DMS53 (cell line): ENCODE measurements around the gene NOXO1.
"Not testable (repeated sequence)": the region's sequence is repeated elsewhere in the genome, so short reads cannot be mapped to it uniquely, and the experiment has no call there.

Experiments
- DNase-seq: peaks from one replicate; lab custom pipeline; 2025; lab: John Stamatoyannopoulos, UW

NOXO1 gene

DNA sequence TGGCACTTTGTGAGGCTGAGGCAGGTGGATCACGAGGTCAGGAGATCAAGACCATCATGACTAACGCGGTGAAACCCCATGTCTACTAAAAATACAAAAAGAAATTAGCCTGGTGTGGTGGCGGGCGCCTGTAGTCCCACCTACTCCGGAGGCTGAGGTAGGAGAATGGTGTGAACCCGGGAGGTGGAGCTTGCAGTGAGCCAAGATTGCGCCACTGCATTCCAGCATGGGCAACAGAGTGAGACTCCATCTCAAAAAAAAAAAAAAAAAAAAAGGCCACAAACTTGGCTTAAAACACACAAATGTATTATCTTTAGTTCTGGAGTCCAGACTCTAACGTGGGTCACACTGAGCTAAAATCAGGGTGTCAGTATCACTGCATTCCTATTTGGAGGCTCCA lies 30.5 kb upstream of the NOXO1 start:
- not testable (repeated sequence) for DNase-seq

DNA sequence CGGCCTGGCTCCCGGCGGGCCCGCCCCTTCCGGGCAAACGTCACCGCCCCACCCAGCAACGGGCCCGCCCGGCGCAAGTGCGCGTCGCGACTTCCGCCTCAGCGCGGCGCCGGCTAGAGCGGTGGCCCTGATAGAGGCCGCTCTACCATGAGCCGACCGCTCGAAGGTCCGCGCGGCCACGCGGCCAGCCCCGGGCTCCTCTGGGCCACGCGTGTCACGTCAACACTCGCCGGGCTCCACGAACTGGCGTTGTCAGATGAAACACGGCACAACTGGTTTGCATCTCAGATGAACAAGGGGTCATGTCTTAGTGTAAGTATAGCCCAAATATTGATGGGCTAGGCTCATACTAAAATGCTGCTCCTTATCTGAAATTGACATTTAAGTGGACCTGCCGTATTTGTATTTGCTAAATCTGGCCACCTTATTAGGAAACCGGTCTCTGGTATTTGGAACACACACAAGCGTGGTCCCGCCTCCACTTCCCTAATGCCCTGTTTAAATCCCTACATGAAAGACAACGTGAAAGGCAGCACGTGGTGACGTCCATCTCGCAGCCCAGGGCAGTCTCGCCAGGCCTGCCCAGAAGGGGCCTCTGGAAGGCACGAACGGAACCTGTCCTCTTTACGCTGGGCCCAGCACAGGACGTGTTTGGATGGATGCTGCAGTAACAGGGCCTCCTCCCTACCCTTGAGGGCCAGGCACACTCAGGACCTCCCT lies 28.7 kb upstream of the NOXO1 start, which contains the start of gene ZNF598:
Gene ZNF598, minus strand, starts transcription at position 31 of the 720 bp plus-strand sequence.
- peak; percentile 95 for DNase-seq

DNA sequence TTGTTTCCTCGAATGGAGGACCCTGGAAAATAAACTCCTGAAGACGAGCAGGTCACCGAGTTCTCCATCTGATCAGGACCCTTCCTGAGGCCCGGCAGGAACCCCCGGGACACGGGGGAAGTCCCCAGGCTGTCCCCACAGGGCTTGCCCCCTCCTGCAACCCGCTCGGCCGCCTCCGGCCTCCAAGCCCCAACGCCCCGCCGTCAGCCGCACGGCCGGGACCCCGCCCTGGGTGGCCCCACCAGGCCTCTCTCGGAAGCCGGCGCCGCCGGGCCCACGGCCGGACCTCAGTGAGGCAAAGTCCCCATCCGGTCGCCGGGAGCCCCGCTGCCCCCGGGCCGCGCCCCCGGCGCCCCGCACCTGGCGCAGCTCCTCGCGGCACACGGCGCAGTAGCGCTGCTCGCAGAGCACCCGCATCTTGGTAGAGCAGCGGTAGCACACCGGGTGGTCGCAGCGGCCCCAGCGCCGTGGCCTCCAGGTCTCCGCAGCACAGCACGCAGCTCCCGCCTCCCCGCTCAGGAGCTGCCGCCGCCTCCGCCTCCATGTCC lies 28.0 kb upstream of the NOXO1 start:
- DNase-seq = peak; percentile 64

DNA sequence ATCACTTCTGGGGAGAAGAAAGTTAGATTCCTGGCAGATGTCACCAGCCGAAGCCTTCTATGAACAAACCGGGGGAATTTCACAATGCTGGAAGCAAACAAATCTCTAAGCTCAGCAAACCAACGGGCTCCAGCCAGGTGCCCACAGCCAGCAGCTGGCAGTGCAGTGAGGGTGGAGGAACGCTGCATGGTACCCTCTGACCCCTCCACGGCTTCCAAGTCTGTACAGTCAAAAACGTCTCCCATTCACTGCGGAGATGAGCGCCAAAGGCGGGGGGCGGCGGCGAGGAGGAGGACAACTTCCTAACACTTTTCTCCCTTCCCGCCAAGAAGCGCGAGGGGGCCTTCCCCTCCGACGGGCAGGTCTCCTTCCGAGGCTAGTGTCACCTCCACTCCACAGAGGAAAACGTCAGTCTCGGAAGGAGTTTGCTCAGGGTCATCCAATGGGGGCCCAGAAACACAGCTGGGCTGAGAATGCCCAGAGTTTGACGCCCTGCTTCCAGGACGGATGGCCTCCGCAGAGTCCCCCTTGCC lies 27.4 kb upstream of the NOXO1 start:
- DNase-seq = peak; percentile 62

DNA sequence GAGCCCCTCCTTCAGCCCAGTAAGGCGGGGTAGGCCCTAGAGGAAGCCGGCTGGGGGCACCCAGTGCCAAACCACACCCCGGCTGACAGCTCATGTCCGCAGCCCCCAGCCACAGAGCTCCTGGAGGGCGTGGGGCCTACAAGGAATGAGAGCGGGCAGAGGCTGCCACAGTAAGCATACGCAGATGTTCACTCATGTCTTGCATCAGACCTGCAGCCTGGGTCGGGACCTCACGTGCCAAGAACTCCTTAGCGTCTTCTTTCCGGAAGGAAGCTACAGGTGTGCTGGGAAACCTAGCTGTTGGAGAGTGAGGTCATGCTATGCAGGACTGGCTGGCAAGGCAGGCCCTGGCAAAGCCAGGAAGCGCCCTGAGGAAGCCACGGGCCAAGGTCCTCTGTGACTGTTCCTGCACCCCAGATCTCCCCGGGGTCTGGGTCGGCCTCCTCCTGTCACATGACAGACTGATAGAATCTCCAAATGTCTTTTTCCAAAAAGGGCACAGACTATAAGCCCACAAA lies 26.8 kb upstream of the NOXO1 start:
- DNase-seq = peak; percentile 88

DNA sequence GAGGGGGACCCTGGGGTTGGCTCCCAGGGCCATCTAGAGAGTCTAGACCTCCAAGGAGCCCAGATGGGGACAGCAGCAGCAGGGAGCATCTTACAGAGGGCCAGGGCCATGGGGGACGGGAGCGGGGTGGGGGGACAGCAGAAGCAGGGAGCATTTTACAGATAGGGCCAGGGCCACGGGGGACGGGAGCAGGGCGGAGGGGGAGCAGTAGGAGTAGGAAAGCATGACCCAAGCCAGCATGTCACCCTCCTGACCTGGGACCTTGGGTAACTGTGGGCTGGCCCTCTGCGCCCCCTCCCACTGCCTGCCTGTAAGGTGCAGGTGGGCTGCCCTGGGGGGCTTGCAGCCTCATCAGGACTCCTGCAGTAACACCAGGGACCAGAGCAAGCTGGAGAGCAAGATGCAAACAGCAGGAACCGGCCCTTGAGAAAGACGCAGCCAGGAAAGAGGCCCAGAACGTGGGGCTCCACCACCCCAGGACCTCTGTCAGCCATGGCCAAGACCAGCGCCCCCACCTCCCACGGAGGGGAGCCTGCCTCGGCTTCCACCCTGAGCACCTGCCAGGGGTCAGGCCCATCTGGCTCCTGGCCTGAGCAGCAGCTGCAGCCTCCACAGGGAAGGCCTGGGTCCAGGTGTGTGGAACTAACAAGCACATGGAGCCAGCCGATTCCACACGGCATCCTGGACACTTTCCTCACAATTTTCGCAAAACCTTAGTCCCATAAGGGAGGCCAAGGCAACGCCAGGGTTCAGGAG lies 26.0 kb upstream of the NOXO1 start:
- peak; percentile 25 for DNase-seq

DNA sequence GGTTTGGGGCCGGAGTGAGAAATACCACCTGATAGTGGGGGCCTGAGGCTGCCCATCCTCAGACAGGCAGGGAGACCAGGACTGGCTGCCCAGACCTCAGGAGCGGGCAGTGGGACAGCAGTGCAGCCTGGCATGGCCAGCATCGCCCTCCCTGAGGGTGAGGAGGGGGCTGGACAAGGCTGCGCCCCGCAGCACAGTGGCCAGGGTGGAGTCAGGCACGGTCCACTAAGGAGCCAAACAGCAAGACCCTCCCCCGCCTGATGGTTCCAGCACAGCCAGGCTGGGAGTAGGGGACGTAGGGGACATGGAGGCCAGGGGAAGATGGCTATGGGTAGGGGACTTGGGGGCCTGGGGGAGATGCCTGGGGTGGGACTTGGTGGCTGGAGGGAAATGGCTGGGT lies 25.0 kb upstream of the NOXO1 start:
- no peak for DNase-seq

DNA sequence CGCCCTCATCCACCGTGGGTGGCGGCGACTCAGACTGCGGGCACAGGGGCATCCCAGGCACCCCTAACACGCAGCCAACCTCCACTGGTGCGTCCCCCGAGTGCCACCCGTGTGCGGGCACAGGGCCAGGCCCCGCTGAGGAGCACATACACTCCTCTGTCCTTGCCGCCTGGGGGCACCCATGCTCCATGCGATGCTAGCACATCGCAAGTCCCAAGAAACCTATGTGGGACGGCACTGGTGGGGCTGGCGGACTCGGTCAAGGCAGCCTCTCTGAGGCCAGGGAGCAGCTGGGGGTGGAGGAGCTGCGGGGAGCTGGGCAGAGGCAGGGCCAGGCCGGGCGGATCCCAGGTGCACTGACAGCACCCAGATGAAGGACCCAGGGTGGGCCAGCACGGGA lies 24.4 kb upstream of the NOXO1 start:
- no peak for DNase-seq

DNA sequence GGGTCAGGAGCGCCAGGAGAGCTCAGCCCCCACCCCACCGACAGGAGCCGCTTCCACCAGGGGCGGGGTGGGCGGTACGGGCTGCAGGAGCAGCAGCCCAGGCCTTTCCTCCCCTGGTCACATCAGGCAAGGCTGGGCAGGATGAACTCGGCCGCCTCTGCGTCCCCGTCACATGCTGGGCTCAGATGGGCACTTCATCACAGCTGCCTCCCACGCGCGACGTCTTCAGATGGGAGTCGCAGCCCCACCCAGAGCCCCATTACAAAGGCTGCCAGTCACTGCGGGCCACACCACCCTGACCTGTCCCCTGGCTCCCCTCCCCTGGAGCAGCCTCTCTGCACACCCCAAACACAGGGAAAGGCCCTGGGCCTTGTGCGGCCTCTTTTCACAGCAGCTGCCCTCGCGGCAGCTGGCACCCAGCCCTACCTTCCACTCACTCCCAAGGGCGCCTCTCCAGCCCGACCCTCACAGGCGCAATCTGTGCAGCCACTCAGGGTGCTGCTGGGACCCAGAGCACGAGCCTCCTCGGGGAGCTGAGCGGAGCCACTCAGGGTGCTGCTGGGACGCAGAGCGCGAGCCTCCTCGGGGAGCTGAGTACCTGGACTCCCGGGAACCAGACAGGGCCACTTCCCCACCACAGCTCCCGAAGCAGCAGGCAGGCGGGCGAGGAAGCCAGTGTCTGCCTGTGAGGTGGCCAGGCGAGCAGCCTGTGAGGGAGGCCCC lies 23.7 kb upstream of the NOXO1 start:
- peak; percentile 45 for DNase-seq

DNA sequence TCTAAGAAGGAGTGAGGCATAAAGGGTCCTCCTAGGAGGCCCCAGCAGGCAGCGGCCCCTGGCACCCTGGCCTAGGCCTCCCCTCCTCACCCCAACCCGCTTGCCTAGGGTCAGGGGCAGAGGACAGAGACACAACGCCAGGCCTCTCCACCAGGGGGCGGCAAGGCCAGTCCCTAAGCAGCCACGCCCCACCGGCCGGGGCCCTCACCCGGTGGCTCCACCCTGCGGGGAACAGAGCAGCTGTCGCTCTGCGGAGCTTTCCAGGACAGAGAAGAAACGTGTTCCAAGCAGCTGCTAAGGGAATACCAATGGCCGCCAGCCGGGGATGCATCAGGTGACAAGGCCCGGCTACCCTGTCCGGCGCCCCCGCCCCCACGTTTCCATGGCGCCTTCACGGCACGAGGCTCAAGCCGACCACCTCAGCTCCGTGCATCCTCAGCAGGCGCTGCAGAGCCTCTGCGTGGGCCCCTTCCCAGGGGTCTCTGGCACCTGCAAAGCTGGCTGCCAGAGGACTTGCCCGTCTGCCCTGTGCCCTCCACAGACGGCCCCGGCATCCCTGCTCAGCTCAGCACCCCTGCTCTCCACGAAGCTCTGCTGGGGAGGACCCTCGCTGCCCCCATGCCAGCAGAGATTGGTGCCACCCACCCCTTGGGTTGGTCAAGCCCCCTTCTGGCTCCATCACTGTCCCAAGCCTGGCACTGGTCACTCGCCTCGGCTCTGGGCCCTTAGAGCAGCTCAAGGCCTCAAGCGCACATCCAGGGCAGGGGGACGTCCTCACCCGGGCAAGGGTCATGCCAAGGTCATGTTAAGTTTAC lies 22.8 kb upstream of the NOXO1 start:
- peak; percentile 97 for DNase-seq

DNA sequence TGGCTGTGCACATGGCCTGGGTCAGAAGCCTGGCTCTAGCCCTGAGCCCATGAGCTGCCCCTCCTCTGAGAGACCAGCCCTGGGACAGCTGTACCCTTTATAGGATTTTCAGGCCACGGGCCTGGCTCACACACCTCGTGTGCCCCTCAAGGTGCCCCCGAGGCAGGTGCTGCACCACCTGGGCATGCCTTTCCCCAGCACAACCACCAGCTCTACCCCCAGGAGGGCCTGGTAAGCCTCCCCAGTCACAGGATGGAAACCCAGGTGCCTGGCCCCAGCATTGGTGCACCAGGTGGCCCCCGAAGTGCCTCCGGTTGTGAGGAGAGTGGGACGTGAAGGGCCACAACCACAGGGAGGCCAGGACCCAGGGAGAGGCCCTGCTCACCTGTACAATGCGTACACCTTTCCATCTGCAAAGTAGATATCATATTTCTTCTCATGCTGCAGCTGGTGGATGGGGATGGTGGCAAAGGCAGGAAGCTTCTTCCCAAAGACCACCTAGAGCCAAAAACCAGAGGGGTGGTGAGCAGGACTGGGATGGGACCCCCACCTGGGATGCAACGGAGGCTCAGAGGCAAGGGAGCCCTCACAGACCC lies 22.1 kb upstream of the NOXO1 start:
- DNase-seq = no peak

DNA sequence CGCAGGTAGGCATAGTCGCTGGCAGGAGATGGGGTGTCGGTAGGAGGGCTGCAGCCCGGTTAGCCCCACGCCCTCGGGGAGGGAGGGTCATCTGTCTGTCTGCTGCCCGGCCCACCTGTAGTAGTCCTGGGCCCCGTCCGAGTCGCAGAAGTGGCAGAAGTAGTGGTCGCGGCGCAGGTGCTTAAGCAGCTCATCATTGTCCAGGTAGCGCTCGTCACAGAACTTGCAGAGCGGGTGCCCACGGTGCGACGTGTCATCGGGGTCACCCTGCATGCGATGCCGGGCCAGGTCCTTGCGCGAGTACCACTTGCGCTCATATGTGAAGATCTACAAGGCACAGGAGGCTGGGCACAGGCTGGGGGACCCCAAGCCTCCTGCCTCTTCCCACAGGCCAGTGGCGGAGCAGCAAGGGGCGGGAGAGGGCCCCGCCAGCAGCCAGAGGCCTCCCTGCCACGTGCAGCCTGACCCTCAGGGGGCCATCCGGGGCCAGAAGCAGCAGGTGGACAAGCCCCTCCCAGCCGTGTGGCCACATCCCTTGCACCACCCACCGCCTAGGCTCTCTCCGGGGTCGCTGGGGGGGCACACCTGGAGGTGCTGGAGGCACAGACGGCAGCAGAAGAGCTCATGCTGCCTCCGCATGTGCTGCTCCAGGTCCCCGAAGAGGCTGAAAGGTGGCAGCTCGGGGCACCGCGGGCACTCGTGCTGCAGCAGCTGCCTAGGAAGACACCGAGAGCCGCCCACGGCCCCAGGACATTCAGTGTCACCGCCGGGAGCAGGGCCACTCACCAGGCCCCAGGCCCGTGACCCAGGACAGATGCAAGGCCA lies 21.3 kb upstream of the NOXO1 start:
- no peak for DNase-seq

DNA sequence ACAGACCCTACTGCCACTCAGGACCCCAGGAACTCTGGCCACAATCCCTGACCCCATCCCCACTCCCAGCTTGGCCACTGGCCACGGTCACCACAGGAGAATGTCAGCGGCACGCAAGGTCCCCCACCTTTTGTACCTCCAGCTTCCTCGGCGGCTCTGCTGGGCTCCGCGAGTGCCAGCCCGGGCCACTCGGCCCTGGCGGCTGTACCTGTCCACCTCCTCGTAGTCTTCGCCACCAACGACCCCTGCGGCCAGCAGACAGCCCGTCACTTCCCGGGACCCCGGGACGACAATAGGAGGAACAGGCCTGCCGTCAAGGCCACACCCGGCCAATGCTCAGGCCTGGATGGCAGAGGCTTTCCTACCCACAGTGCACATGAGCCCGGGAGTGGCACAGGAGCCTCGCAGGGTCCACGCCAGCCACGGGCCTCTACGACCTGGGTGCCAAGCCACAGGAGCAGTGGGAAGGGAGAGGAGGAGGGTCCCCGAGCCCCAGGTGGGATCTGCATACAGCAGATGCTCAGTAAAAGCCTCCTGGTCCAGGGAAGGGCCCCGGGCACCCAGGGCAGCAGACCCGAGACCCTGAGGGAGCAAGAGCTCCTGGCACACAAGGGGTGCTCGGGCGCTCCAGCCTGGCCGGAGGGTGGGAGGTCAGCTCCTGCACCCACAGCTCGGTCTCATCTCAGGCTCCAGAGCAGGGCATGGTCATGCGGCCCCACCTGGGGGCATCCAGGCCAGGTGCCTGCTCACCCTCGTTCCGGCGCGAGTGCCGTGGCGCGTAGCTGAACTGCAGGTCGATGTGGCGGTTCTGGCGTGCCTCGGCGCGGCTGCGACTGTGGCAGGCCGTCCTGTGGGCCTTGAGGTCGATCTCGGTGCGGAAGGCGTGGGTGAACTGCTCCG lies 20.4 kb upstream of the NOXO1 start:
- no peak for DNase-seq

DNA sequence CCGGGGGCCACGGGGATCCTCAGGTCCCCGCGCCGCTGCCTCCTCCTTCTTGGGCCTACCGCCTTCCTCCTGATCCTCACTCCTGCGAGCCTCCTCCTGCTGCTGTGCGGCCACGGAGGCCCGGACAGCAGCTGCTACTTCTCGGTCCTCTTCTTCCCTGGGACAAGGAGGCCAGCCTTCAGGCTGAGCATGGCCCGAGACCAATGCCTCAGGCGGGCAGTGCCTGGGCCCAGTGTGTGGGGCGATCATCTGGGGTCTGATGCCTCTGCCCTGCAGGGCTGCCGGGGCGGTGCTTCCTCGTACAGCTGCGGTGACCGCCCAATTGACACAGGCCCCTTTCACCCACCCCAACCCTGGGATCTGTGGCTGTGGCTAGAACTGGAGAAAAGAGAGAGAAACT lies 19.8 kb upstream of the NOXO1 start:
- DNase-seq = no peak

DNA sequence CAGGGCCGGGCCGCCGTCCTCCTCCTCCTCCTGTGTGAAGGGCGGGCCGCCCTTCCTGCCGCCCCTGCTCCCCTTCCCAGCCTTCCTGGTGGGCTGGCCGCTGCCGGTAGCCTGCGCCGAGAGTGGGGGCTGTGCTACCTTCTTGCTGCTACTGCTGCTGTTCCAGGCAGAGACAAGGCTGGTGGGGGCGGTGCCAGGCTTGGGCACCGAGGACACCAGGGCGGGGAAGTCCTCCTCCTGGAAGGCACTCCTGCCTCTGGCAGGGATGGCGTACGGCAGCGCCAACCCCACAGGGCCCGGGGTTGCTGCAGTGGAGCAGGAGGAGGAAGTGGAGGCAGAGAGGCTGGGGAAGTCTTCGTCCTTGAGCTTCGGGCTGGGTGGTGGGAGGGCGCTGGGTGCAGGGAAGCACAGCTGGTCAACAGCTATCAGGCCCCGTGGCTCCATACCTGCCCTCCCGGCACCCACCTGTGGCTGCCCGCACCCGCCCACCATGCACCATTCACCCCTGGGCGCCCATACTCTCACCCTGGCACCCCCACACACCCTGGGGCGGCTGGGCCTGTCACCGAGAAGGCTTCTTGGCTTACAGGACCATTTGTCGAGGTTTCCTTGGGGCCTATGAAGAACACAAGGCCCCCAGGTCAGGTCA lies 18.7 kb upstream of the NOXO1 start:
- no peak for DNase-seq

DNA sequence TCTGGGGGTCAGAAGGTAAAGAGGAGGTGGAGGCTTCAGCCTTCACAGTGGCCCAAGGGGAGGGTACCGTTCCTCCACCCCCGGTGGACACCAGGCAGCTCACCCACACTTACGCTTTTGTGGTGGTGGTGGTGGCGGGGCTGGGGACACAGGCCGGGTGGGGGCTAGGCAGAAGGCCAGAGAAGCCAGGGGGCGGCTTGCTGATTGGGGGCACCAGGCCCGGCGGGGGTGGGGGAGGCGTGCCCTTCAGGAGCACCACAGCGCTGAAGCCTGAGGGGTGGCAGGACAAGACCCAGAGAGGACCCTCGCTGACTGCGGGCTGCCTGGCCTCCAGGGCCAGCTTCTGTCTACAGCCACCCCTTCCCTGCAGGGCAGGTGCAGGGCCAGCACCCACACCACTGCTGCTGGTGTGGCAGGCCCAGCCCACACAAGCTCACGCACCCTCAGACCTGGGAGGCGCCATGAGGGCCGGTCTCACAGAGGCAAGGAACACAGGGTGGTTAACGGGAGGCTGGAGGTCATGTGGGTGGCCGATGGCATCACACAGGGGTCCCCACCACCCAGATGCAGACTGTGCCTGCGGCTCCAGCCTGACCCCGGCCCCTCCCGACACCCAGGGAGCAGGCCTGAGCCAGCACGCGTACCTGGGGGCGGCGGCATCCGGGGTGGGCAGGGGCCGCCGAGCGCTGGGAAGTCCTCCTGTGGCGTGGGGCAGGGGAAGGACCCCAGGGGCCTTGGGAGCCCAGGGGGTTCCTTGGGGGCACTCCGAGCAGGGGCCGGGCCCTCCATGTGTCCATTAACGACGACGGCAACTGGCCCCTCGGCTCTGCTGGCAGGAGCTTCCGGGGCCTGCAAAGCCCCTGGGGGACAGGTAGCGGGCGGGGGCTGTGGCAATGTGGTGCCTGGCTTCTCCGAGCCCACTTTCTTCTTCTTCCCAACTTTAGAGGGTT lies 17.9 kb upstream of the NOXO1 start:
- DNase-seq = no peak

DNA sequence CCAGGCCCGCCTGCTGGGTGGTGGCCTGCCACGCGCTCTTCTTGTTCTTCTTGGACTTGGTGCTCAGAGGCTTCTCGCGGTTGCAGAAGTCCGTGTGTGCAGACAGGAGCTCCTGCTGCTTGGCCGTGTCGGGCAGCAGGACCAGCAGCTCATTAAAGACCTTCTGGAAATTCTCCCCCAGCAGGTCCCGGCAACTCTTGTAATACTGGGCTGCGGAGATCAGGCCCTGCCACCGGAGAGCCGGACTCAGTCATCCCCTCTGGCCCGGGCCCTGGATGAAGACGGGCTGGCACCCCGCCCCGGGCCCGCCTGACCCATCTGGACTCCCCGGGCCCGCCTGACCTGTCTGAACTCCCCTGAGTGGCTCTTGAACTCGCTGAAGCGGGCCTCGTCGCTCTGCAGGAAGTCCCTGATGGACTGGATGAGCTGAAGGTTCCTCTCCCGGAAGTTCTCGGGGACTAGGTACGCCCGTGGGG lies 17.1 kb upstream of the NOXO1 start:
- no peak for DNase-seq
